GM23338 (cell line): ENCODE data around the gene PLCD3. TPM values are rescaled to one million over a fixed set of nuclear protein-coding genes. Genes with fewer than 3 reads are reported as not detected.

Source experiments
- ATAC-seq: fragments of 200-7000 bp; cut with Tn5 transposase; 3 replicates; pipeline ENCODE4 v1.9.1; 2020
- DNase-seq: peaks from one replicate; pipeline ENCODE4 v3.0.0-alpha.2; 2015; ENCODE audit warnings: low spot score
- H2AFZ ChIP-seq: fragments of 200-600 bp; sonication (generic); 2 replicates; pipeline ENCODE4 v1.8.0; 2016; ENCODE audit warnings: antibody characterized with exemption, mild to moderate bottlenecking, moderate library complexity
- H3F3A ChIP-seq: fragments of 200-600 bp; sonication (generic); replicated peaks from 2 replicates; pipeline ENCODE4 v1.8.0; 2017; ENCODE audit warnings: antibody characterized with exemption, mixed run types, low read depth
- H3K27ac ChIP-seq: fragments of 200-600 bp; sonication (generic); 2 replicates; pipeline ENCODE4 v1.6.1; 2016; ENCODE audit warnings: low read depth
- H3K27me3 ChIP-seq: fragments of 200-600 bp; sonication (generic); 2 replicates; pipeline ENCODE4 v1.8.0; 2016; ENCODE audit warnings: mild to moderate bottlenecking, mixed run types, moderate library complexity; ENCODE audit not compliant: insufficient read depth
- H3K36me3 ChIP-seq: fragments of 200-600 bp; sonication (generic); 2 replicates; pipeline ENCODE4 v1.8.0; 2016; ENCODE audit warnings: mild to moderate bottlenecking; ENCODE audit not compliant: insufficient read depth
- H3K4me1 ChIP-seq: fragments of 200-600 bp; sonication (generic); 2 replicates; pipeline ENCODE4 v1.8.0; 2016; ENCODE audit warnings: mild to moderate bottlenecking, moderate library complexity; ENCODE audit not compliant: insufficient read depth
- H3K4me2 ChIP-seq: fragments of 200-600 bp; sonication (generic); 2 replicates; pipeline ENCODE4 v1.7.1; 2017; ENCODE audit warnings: mixed run types
- H3K4me3 ChIP-seq: fragments of 200-600 bp; sonication (generic); 2 replicates; pipeline ENCODE4 v1.6.1; 2016; ENCODE audit warnings: mixed run types
- H3K79me2 ChIP-seq: fragments of 200-600 bp; sonication (generic); replicated peaks from 2 replicates; pipeline ENCODE4 v1.8.0; 2017; ENCODE audit warnings: mild to moderate bottlenecking; ENCODE audit not compliant: insufficient read depth
- H3K9me2 ChIP-seq: fragments of 200-600 bp; sonication (generic); 2 replicates; pipeline ENCODE4 v1.8.0; 2017; ENCODE audit not compliant: insufficient read depth
- H4K20me1 ChIP-seq: fragments of 200-600 bp; sonication (generic); replicated peaks from 2 replicates; pipeline ENCODE4 v1.8.0; 2017; ENCODE audit warnings: mild to moderate bottlenecking; ENCODE audit not compliant: insufficient read depth
- H3K27ac Mint-ChIP-seq: 2 replicates; pipeline ENCODE4 v1.8.0; 2020; ENCODE audit warnings: inconsistent platforms, mild to moderate bottlenecking, moderate library complexity, mixed read lengths
- H3K27me3 Mint-ChIP-seq: 3 replicates; pipeline ENCODE4 v1.8.0; 2022; ENCODE audit warnings: low read depth, mild to moderate bottlenecking, moderate library complexity, mixed read lengths, inconsistent platforms; ENCODE audit not compliant: insufficient read depth, poor library complexity
- H3K36me3 Mint-ChIP-seq: 3 replicates; pipeline ENCODE4 v1.8.0; 2021; ENCODE audit warnings: low read depth, mild to moderate bottlenecking, inconsistent platforms, moderate library complexity, mixed read lengths
- H3K4me1 Mint-ChIP-seq: 3 replicates; pipeline ENCODE4 v1.8.0; 2020; ENCODE audit warnings: mild to moderate bottlenecking, inconsistent platforms, mixed read lengths
- H3K4me3 Mint-ChIP-seq: 3 replicates; pipeline ENCODE4 v1.8.0; 2021; ENCODE audit warnings: moderate library complexity, mild to moderate bottlenecking, inconsistent platforms, mixed read lengths
- H3K9me3 Mint-ChIP-seq: 3 replicates; pipeline ENCODE4 v1.8.0; 2020; ENCODE audit warnings: moderate library complexity, mild to moderate bottlenecking, inconsistent platforms, mixed read lengths
- EZH2phosphoT487 ChIP-seq: fragments of 200-600 bp; sonication (generic); IDR thresholded peaks from one replicate; pipeline ENCODE4 v1.8.1; 2018; ENCODE audit warnings: antibody characterized with exemption; ENCODE audit not compliant: unreplicated experiment
- JUNB ChIP-seq: IDR thresholded peaks from one replicate; pipeline ENCODE4 v1.6.1; 2016; ENCODE audit warnings: antibody characterized with exemption; ENCODE audit not compliant: unreplicated experiment
- POLR2AphosphoS5 ChIP-seq: IDR thresholded peaks from 2 replicates; pipeline ENCODE4 v1.6.1; 2016; ENCODE audit warnings: antibody characterized with exemption, low read depth
- STAT1 ChIP-seq: IDR thresholded peaks from one replicate; pipeline ENCODE4 v1.6.1; 2016; ENCODE audit warnings: antibody characterized with exemption; ENCODE audit not compliant: unreplicated experiment
- polyA plus RNA-seq: library from polyadenylated mRNA; unstranded; fragments of >200 nt; fragmentation: Nextera tagmentation; extraction: Ambion mirVana; gene quantifications from 2 replicates; pipeline ENCODE4 v1.2.1, GENCODE V29; 2016
- total RNA-seq: library from RNA; depleted of rRNA; stranded (reverse); fragments of >200 nt; shearing (Covaris generic); gene quantifications from 2 replicates; pipeline ENCODE4 v1.2.3, GENCODE V29; 2014
- TF ChIP-seq, protein P1 (sequence below): IDR thresholded peaks from 2 replicates; pipeline ENCODE4 v1.6.1; 2016; ENCODE audit warnings: antibody characterized with exemption
- TF ChIP-seq, protein P2 (sequence below), 2 experiments: fragments of 200-600 bp in 1 of 2; sonication (generic) in 1 of 2; conservative IDR thresholded peaks; 2 replicates each; pipeline versions ENCODE4 v1.5.1 to v1.6.1; 2016 to 2017; ENCODE audit warnings: antibody characterized with exemption in 2 of 2, low read depth in 2 of 2, mild to moderate bottlenecking in 2 of 2, moderate library complexity in 1 of 2

PLCD3 gene
- total and polyA plus RNA-seq, 2 experiments from 2014 or later = 3.0 to 32.1 TPM

GRCh38 chr17:45170931-45171337 lies 38.6 kb upstream of the PLCD3 start (continued):
- TF ChIP-seq STAT1 (no peak), EZH2phosphoT487 (no peak), POLR2AphosphoS5 (no peak)
- TF ChIP-seq, protein P1, sequence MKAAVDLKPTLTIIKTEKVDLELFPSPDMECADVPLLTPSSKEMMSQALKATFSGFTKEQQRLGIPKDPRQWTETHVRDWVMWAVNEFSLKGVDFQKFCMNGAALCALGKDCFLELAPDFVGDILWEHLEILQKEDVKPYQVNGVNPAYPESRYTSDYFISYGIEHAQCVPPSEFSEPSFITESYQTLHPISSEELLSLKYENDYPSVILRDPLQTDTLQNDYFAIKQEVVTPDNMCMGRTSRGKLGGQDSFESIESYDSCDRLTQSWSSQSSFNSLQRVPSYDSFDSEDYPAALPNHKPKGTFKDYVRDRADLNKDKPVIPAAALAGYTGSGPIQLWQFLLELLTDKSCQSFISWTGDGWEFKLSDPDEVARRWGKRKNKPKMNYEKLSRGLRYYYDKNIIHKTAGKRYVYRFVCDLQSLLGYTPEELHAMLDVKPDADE = no peak

GRCh38 chr17:45170280-45170930 lies 38.1 kb upstream of the PLCD3 start:
- no peaks in the 10 kb centered on the region for H3K79me2 ChIP-seq
- H3K4me1 Mint-ChIP-seq = peaks cover 36% of the 10 kb centered on the region
- H3K27me3 ChIP-seq = no peaks in the 10 kb centered on the region
- H2AFZ ChIP-seq = no peak overlapping the region
- ATAC-seq (no peak), DNase-seq (no peak)
- H3K9me2 ChIP-seq = no peaks in the 10 kb centered on the region
- no peak overlapping the region for H3K4me3 ChIP-seq
- peaks cover 17% of the 10 kb centered on the region for H3K27me3 Mint-ChIP-seq
- H3K4me1 ChIP-seq = peaks cover 31% of the 10 kb centered on the region
- H3K27ac Mint-ChIP-seq = peak overlapping the region; percentile 96
- no peaks in the 10 kb centered on the region for H4K20me1 ChIP-seq
- peak overlapping the region; percentile 97 for H3K27ac ChIP-seq
- 0 out of 2 replicates have a peak, but pooled peaks cover 8% of the 10 kb centered on the region for H3F3A ChIP-seq
- peak overlapping the region; percentile 53; the same call in 1 of the 3 replicates for H3K4me3 Mint-ChIP-seq
- peaks cover 25% of the 10 kb centered on the region for H3K36me3 Mint-ChIP-seq
- H3K4me2 ChIP-seq = no peak overlapping the region; the same call in 1 of the 2 replicates
- H3K36me3 ChIP-seq = no peaks in the 10 kb centered on the region
- no peak for TF ChIP-seq JUNB
- no peaks in the 10 kb centered on the region for H3K9me3 Mint-ChIP-seq

- peak; percentile 2; the same call in 2 of the 3 replicates for ATAC-seq
- DNase-seq = peak; percentile 63
- no peaks in the 10 kb centered on the region for H3K9me3 Mint-ChIP-seq
Measured at GRCh38 chr17:45168991-45169752, 36.9 kb upstream of the PLCD3 start.

More at GRCh38 chr17:45168991-45169752, 36.9 kb upstream of the PLCD3 start:
- H3K27ac ChIP-seq = peak overlapping the region; percentile 55; the same call in 1 of the 2 replicates
- H2AFZ ChIP-seq = no peak overlapping the region
- no peaks in the 10 kb centered on the region for H3K27me3 ChIP-seq
- Mint-ChIP-seq H3K4me1 (peaks cover 36% of the 10 kb centered on the region), H3K4me3 (no peak overlapping the region), H3K36me3 (peaks cover 31% of the 10 kb centered on the region), H3K27me3 (peaks cover 17% of the 10 kb centered on the region), H3K27ac (0 out of 2 replicates have a peak overlapping the region, but pooled peaks have one; percentile 40)
- H3K36me3 ChIP-seq = no peaks in the 10 kb centered on the region
- H4K20me1 ChIP-seq = no peaks in the 10 kb centered on the region
- 0 out of 2 replicates have a peak, but pooled peaks cover 8% of the 10 kb centered on the region for H3F3A ChIP-seq
- no peak for TF ChIP-seq STAT1
- TF ChIP-seq, protein P2, sequence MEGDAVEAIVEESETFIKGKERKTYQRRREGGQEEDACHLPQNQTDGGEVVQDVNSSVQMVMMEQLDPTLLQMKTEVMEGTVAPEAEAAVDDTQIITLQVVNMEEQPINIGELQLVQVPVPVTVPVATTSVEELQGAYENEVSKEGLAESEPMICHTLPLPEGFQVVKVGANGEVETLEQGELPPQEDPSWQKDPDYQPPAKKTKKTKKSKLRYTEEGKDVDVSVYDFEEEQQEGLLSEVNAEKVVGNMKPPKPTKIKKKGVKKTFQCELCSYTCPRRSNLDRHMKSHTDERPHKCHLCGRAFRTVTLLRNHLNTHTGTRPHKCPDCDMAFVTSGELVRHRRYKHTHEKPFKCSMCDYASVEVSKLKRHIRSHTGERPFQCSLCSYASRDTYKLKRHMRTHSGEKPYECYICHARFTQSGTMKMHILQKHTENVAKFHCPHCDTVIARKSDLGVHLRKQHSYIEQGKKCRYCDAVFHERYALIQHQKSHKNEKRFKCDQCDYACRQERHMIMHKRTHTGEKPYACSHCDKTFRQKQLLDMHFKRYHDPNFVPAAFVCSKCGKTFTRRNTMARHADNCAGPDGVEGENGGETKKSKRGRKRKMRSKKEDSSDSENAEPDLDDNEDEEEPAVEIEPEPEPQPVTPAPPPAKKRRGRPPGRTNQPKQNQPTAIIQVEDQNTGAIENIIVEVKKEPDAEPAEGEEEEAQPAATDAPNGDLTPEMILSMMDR (conservative IDR thresholded peaks at IDR 0.05; ENCODE audit: low read depth in 2 of 2) = peak in 1 of 2 experiments; percentile 35; a peak in 2 of 4 replicates
- no peaks in the 10 kb centered on the region for H3K79me2 ChIP-seq
- peaks cover 31% of the 10 kb centered on the region for H3K4me1 ChIP-seq
- no peak overlapping the region for H3K4me2 ChIP-seq
- no peak overlapping the region for H3K4me3 ChIP-seq
- no peaks in the 10 kb centered on the region for H3K9me2 ChIP-seq
